VCaP (cell line): Measurements from ENCODE around the gene SRRM1.

Experiments used
- H3K27ac ChIP-seq: fragments of 450-650 bp; 2 replicates; pipeline ENCODE4 v1.5.1; 2017
- CTCF ChIP-seq: fragments of 450-650 bp; conservative IDR thresholded peaks from 2 replicates; pipeline ENCODE4 v1.5.1; 2017; ENCODE audit warnings: mild to moderate bottlenecking, moderate library complexity

SRRM1 gene

GRCh38 chr1:24688033-24688432 lies 44.9 kb downstream of the SRRM1 start:
- no peak overlapping the region for H3K27ac ChIP-seq
- TF ChIP-seq CTCF = no peak

- peak; percentile 92 for TF ChIP-seq CTCF
- H3K27ac ChIP-seq = no peak overlapping the region
These were observed 45.6 kb downstream of the SRRM1 start for GRCh38 chr1:24688621-24689195.

GRCh38 chr1:24691051-24691450 lies 47.9 kb downstream of the SRRM1 start:
- no peak for TF ChIP-seq CTCF
- no peak overlapping the region for H3K27ac ChIP-seq

GRCh38 chr1:24692351-24692980 lies 49.4 kb downstream of the SRRM1 start:
- TF ChIP-seq CTCF = no peak

GRCh38 chr1:24693827-24694379 lies 50.8 kb downstream of the SRRM1 start:
- H3K27ac ChIP-seq = no peak overlapping the region
- TF ChIP-seq CTCF = no peak

More at GRCh38 chr1:24692351-24692980, 49.4 kb downstream of the SRRM1 start:
- H3K27ac ChIP-seq = no peak overlapping the region

- no peak for TF ChIP-seq CTCF
- no peak overlapping the region for H3K27ac ChIP-seq
These were observed 51.3 kb downstream of the SRRM1 start for GRCh38 chr1:24694380-24694843.

- TF ChIP-seq CTCF = no peak
- H3K27ac ChIP-seq = no peak overlapping the region
These were observed 52.3 kb downstream of the SRRM1 start for GRCh38 chr1:24695202-24695974.
